Inflammatory macrophage (primary cell): ENCODE results near the gene PHYHD1.
A peak's percentile ranks its signal among the peaks of the same experiment; 100 is the strongest.

ENCODE experiments used
- DNase-seq, 2 donors: peaks; one replicate each; pipeline ENCODE4 v3.0.0-alpha.2; 2020 to 2022

Gene PHYHD1

GRCh38 chr9:128901822-128902221 is 19.0 kb upstream of the PHYHD1 start:
- DNase-seq, result no peak

GRCh38 chr9:128902351-128903078 is 18.3 kb upstream of the PHYHD1 start:
- DNase-seq, result peak in 1 of 2 donors; percentile 55

- no peak for DNase-seq
Measured at GRCh38 chr9:128903079-128903461, 17.7 kb upstream of the PHYHD1 start.

DNA sequence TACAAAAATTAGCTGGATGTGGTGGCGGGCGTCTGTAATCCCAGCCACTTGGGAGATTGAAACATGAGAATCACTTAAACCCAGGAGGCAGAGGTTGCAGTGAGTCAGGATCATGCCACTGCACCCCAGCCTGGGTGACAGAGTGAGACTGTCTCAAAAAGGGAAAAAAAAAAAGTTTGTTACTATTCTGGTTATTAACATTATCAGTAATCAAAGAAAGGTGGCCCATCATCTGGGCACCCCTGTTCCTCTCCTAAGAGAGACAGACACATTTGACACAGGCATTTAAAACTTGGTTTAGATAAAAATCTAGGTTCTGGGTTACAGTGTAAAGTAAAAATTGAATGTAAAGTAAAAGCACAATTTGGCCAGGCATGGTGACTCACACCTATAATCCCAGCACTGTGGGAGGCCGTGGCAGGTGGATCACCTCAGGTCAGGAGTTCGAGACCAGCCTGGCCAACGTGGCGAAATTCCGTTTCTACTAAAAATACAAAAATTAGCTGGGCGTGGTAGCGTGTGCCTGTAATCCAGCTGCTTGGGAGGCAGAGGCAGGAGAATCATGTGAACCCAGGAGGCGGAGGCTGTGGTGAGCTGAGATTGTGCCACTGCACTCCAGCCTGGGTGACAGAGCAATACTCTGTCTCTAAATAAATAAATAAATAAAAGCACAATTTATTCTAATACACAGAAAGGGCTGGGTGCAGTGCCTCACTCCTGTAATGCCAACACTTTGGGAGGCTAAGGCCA is 16.7 kb upstream of the PHYHD1 start:
- DNase-seq, result peak; percentile 50 to 74

DNA sequence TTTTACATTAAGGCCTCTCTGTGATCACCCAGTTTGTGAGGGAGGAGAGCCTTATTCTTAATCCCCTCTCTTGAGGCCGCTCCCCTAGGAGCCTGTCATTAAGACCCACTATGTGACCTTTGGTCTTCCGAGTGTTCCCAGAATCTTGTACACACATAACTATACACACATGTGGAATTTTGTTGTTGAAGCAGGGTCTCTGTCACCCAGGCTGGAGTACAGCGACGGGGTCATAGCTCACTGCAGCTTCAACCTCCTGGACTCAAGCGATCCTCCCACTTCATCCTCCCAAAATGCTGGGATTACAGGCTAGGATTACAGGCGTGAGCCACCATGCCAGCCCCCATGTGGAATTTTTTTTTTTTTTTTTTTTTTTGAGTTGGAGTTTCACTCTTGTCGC is 14.8 kb upstream of the PHYHD1 start:
- no peak for DNase-seq

DNA sequence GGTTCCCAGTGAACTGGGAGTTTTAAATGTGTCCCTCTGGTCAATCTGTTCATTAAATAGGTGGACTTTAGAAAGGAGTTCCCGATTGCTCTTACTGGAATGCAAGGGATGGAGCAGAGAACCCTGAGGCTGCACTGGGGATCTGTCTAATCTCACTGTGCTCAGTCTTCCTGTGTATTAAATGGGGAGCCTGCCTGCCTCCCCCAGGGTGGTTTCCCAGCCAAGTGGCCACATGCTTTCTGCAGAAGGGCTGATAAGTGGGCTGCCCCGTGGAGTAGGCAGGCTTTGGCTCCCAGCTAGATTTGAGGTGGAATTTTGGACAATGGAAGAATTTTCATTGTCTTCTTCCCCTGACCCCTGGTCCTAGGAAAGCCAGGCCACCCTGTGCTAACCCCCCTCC is 14.0 kb upstream of the PHYHD1 start:
- DNase-seq, result no peak

- no peak for DNase-seq
Measured at GRCh38 chr9:128908372-128908771, 12.4 kb upstream of the PHYHD1 start.

DNA sequence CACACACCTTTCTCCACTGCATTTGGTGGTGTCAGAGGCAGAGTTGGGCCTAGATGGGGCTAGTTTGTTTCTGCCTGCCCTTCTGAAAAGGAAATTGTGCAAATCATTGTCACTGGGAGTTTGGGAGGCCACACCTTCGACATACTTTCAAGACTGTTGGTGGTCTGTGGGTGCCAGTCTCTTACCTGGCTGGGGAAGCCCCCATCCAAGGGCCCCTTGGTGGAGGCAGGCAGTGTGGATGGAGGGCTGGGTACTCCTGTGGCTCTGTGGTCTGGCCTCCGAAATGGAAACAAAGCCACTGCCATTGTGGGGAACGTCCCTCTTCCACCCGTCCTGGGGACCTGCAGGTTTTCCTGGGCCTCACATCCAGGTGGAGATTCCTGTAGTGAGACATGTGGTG is 10.9 kb upstream of the PHYHD1 start:
- DNase-seq, result no peak

GRCh38 chr9:128910906-128911305 is 9.9 kb upstream of the PHYHD1 start:
- no peak for DNase-seq

GRCh38 chr9:128911529-128912035 is 9.2 kb upstream of the PHYHD1 start:
- peak in 1 of 2 donors; percentile 23 for DNase-seq

DNA sequence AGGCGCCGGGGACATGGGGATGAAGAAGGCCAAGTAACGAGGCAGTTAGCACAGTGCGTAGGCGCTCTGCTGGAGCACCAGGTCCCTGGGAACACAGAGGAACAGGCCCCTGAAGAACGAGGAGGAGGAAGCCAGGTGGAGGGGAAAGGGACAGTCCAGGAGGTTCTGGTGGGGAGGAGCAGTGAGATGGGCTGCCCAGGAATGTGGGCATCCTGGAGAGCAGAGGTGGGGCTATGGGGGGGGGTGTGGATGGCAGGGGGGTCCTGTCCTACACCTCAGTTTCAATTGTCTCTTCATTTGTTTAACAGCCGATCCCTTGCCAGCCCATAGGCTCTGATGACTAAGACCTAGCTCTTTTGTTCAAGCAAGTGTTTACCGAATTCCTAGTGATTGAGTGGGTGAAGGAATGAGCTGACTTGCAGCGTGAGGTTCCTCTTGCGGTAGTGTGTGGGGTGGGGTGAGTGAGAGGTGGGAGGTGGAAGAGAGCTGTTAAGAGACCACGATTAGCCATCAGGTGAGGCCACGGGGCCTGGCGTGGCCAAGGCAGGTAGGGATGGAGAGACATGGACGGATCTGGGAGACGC is 8.4 kb upstream of the PHYHD1 start:
- peak; percentile 54 to 84 for DNase-seq

- DNase-seq, result no peak
Measured at GRCh38 chr9:128913048-128913900, 7.5 kb upstream of the PHYHD1 start.

GRCh38 chr9:128913995-128914772 is 6.6 kb upstream of the PHYHD1 start:
- peak in 1 of 2 donors; percentile 55 for DNase-seq

GRCh38 chr9:128916204-128916603 is 4.6 kb upstream of the PHYHD1 start:
- DNase-seq, result no peak

DNA sequence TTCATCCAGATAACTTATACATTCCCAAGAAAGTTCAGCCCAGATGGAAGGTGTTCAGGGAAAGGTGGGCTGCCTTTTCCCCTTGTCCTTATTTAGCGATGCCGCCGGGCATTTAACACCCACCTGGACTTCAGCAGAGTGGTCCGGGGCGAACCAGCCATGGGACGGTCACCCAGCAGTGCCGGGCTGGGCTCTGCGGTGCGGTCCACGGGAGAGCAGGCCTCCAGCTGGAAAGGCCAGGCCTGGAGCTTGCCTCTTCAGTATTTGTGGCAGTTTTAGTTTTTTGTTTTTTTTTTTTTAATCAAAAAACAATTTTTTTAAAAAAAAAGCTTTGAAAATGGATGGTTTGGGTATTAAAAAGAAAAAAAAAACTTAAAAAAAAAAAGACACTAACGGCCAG is 4.0 kb upstream of the PHYHD1 start:
- no peak for DNase-seq

- no peak for DNase-seq
Measured at GRCh38 chr9:128917151-128917849, 3.5 kb upstream of the PHYHD1 start.

GRCh38 chr9:128918921-128919320 is 1.9 kb upstream of the PHYHD1 start:
- DNase-seq, result no peak

DNA sequence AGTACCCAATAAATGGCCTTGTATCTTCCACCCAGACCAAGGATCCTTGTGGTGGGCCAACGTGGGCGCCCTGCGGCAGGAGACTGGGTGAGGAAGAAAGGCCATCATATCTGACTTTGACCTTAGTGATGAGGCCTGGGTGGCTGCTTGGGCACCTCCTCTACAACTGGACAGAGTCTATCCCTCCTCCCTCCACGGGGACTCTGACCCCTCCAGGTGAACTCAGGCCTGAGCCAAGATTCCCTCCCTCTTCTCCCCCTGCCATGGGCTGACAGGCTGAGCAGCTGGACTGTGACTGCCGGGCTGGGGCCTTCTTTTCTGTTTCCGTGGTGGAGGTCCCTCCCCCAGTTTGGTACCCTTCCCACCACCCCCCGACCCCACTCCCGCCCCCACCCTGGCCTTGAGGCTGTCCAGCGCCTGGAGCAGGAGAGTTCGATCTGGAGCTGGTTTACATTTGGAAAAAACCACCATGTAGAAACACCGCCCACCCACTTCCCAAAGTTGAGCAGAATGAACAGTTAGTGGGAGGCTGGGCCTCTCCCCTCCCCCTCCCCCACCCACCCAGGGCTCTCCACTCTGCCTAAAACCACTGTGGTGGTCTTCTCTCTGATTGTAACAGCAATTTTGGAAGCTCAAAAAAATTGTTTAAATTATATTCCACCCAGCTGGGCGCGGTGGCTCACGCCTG is 1.2 kb upstream of the PHYHD1 start:
- DNase-seq, result no peak

- no peak for DNase-seq
Measured at GRCh38 chr9:128921881-128922763, 1.3 kb downstream of the PHYHD1 start.

DNA sequence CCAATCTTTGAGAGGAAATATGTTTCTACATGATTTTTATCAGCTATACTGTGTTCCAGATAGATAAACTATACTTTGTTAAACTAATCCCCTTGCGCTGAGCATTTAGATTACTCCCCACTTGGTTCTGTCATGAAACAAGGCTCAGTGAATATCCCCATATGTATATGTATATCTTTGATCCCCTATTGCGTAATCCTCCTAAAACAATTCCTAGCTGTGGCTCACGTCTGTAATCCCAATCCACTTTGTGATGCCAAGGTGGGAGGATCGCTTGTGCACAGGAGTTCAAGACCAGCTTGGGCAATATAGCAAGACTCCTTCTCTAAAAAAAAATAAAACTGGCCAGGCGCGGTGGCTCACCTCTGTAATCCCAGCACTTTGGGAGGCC is 2.7 kb downstream of the PHYHD1 start:
- DNase-seq, result no peak
